GM18517 (cell line): Measurements from ENCODE around the gene FBXO21.
"Not testable (repeated sequence)": the region's sequence is repeated elsewhere in the genome, so short reads cannot be mapped to it uniquely, and the experiment has no call there.

Experiments used
- ATAC-seq: cut with Tn5 transposase; IDR thresholded peaks from one replicate; pipeline ENCODE4 v1.9.1; 2021; ENCODE audit warnings: mild to moderate bottlenecking, moderate library complexity; ENCODE audit not compliant: unreplicated experiment

FBXO21 gene

GRCh38 chr12:117202556-117202955 lies 12.3 kb upstream of the FBXO21 start:
- ATAC-seq = no peak

- ATAC-seq = no peak
Measured at GRCh38 chr12:117202033-117202432, 11.8 kb upstream of the FBXO21 start.

- not testable (repeated sequence) for ATAC-seq
Measured at GRCh38 chr12:117199956-117200744, 9.9 kb upstream of the FBXO21 start.

GRCh38 chr12:117196334-117196733 lies 6.1 kb upstream of the FBXO21 start:
- not testable (repeated sequence) for ATAC-seq

GRCh38 chr12:117195027-117195426 lies 4.8 kb upstream of the FBXO21 start:
- not testable (repeated sequence) for ATAC-seq

GRCh38 chr12:117193903-117194302 lies 3.6 kb upstream of the FBXO21 start:
- no peak for ATAC-seq

- ATAC-seq = not testable (repeated sequence)
Measured at GRCh38 chr12:117192581-117192980, 2.3 kb upstream of the FBXO21 start.

GRCh38 chr12:117192057-117192456 lies 1.8 kb upstream of the FBXO21 start:
- no peak for ATAC-seq

GRCh38 chr12:117189725-117190209 lies 503 bp downstream of the FBXO21 start:
- peak; percentile 26 for ATAC-seq

- no peak for ATAC-seq
Measured at GRCh38 chr12:117188961-117189724, 1.1 kb downstream of the FBXO21 start.

GRCh38 chr12:117188121-117188665 lies 2.1 kb downstream of the FBXO21 start:
- no peak for ATAC-seq

GRCh38 chr12:117187421-117187820 lies 2.8 kb downstream of the FBXO21 start:
- ATAC-seq = no peak

GRCh38 chr12:117182866-117183265 lies 7.4 kb downstream of the FBXO21 start:
- ATAC-seq = no peak

GRCh38 chr12:117181468-117181843 lies 8.8 kb downstream of the FBXO21 start:
- ATAC-seq = not testable (repeated sequence)

GRCh38 chr12:117180758-117181467 lies 9.4 kb downstream of the FBXO21 start:
- no peak for ATAC-seq

GRCh38 chr12:117178745-117179144 lies 11.5 kb downstream of the FBXO21 start:
- no peak for ATAC-seq

GRCh38 chr12:117178301-117178700 lies 12.0 kb downstream of the FBXO21 start:
- no peak for ATAC-seq

GRCh38 chr12:117172168-117172567 lies 18.1 kb downstream of the FBXO21 start:
- no peak for ATAC-seq

- ATAC-seq = no peak
Measured at GRCh38 chr12:117171499-117172162, 18.6 kb downstream of the FBXO21 start.

- ATAC-seq = no peak
Measured at GRCh38 chr12:117169548-117169947, 20.7 kb downstream of the FBXO21 start.
